A549 (cell line): Measurements from ENCODE around the gene SYS1.

Experiments
- EHMT2 ChIP-seq: fragments of 200-600 bp; sonication (generic); IDR thresholded peaks from 2 replicates; pipeline ENCODE4 v1.6.1; 2016; ENCODE audit warnings: antibody characterized with exemption, low read depth, mild to moderate bottlenecking, moderate library complexity
- EP300 ChIP-seq, 2 experiments: fragments of >200 bp; sonication (Bioruptor Twin); formaldehyde crosslinking; IDR thresholded peaks; 2 replicates in 1 of 2; 3 replicates in 1 of 2; pipeline ENCODE4 v1.6.1; 2016 to 2017
- ESRRA ChIP-seq: fragments of 150-350 bp; IDR thresholded peaks from 2 replicates; pipeline ENCODE4 v1.6.1; 2014; ENCODE audit warnings: mild to moderate bottlenecking, low read length, borderline replicate concordance
- JUN ChIP-seq, 2 experiments: fragments of >200 bp; sonication (Bioruptor Twin); formaldehyde crosslinking; IDR thresholded peaks; 2 replicates in 1 of 2; 3 replicates in 1 of 2; pipeline ENCODE4 v1.6.1; 2016 to 2017
- MAZ ChIP-seq: fragments of 150-350 bp; IDR thresholded peaks from 2 replicates; pipeline ENCODE4 v1.6.1; 2014; ENCODE audit warnings: antibody characterized with exemption, low read depth, low read length, borderline replicate concordance
- PHF8 ChIP-seq: fragments of 200-600 bp; sonication (generic); IDR thresholded peaks from 2 replicates; pipeline ENCODE4 v1.6.1; 2016; ENCODE audit warnings: low read depth, mild to moderate bottlenecking, antibody characterized with exemption, moderate library complexity, borderline replicate concordance
- POLR2A ChIP-seq: IDR thresholded peaks from 2 replicates; pipeline ENCODE4 v1.6.1; 2012; ENCODE audit warnings: mild to moderate bottlenecking, low read length
- SMC3 ChIP-seq: fragments of >200 bp; sonication (Bioruptor Twin); formaldehyde crosslinking; IDR thresholded peaks from 3 replicates; pipeline ENCODE4 v1.6.1; 2018; ENCODE audit warnings: inconsistent platforms
- ZC3H11A ChIP-seq: fragments of 450-650 bp; IDR thresholded peaks from 2 replicates; pipeline ENCODE4 v1.6.1; 2014; ENCODE audit warnings: antibody characterized with exemption, mild to moderate bottlenecking
- TF ChIP-seq, protein P1 (sequence below): fragments of >200 bp; sonication (Bioruptor Twin); formaldehyde crosslinking; IDR thresholded peaks from 3 replicates; pipeline ENCODE4 v1.6.1; 2016
- TF ChIP-seq, protein P2 (sequence below): fragments of >200 bp; sonication (Bioruptor Twin); formaldehyde crosslinking; IDR thresholded peaks from 3 replicates; pipeline ENCODE4 v1.5.1; 2016
- TF ChIP-seq, protein P3 (sequence below): IDR thresholded peaks from 2 replicates; pipeline ENCODE4 v1.6.1; 2012
- TF ChIP-seq, protein P4 (sequence below): fragments of 450-650 bp; IDR thresholded peaks from 2 replicates; pipeline ENCODE4 v1.6.1; 2014; ENCODE audit warnings: antibody characterized with exemption

DNA sequence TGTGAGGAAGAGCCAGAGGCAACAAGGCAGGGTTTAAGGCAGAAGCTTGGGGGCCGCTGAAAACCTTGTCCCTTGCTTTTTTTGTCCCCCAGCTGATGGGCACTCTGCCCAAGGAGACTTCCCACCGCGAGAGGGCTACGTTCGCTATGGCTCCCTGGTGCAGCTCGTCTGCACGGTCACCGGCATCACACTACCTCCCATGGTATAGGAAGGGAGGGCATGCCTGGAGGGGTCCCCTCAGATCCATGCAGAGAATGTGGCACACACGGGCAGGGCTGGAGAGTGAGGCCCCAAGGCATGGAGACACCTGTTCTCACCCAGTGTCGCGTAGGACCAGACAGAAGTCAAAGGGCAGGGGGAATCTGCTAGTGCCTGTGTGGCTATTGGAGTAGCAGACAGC lies 49.0 kb upstream of the SYS1 start:
- TF ChIP-seq, protein P1, sequence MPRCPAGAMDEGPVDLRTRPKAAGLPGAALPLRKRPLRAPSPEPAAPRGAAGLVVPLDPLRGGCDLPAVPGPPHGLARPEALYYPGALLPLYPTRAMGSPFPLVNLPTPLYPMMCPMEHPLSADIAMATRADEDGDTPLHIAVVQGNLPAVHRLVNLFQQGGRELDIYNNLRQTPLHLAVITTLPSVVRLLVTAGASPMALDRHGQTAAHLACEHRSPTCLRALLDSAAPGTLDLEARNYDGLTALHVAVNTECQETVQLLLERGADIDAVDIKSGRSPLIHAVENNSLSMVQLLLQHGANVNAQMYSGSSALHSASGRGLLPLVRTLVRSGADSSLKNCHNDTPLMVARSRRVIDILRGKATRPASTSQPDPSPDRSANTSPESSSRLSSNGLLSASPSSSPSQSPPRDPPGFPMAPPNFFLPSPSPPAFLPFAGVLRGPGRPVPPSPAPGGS: no peak
- TF ChIP-seq PHF8 (no peak), POLR2A (no peak), MAZ (no peak), ESRRA (no peak), ZC3H11A (no peak), JUN (IDR thresholded peaks at IDR 0.05) (no peak), SMC3 (no peak), EP300 (IDR thresholded peaks at IDR 0.05) (no peak), EHMT2 (no peak)
- TF ChIP-seq, protein P2, sequence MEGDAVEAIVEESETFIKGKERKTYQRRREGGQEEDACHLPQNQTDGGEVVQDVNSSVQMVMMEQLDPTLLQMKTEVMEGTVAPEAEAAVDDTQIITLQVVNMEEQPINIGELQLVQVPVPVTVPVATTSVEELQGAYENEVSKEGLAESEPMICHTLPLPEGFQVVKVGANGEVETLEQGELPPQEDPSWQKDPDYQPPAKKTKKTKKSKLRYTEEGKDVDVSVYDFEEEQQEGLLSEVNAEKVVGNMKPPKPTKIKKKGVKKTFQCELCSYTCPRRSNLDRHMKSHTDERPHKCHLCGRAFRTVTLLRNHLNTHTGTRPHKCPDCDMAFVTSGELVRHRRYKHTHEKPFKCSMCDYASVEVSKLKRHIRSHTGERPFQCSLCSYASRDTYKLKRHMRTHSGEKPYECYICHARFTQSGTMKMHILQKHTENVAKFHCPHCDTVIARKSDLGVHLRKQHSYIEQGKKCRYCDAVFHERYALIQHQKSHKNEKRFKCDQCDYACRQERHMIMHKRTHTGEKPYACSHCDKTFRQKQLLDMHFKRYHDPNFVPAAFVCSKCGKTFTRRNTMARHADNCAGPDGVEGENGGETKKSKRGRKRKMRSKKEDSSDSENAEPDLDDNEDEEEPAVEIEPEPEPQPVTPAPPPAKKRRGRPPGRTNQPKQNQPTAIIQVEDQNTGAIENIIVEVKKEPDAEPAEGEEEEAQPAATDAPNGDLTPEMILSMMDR: no peak
- TF ChIP-seq, protein P3, sequence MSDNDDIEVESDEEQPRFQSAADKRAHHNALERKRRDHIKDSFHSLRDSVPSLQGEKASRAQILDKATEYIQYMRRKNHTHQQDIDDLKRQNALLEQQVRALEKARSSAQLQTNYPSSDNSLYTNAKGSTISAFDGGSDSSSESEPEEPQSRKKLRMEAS: no peak
- TF ChIP-seq, protein P4, sequence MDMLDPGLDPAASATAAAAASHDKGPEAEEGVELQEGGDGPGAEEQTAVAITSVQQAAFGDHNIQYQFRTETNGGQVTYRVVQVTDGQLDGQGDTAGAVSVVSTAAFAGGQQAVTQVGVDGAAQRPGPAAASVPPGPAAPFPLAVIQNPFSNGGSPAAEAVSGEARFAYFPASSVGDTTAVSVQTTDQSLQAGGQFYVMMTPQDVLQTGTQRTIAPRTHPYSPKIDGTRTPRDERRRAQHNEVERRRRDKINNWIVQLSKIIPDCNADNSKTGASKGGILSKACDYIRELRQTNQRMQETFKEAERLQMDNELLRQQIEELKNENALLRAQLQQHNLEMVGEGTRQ: no peak
